Activated CD4-positive, alpha-beta memory T cell treated with anti-CD3 and anti-CD28 coated beads for 36 hours (primary cell): ENCODE measurements around the gene RAB3GAP2. TPM values are rescaled to one million over a fixed set of nuclear protein-coding genes. Genes with fewer than 3 reads are reported as not detected.
"Not testable (repeated sequence)": the region's sequence is repeated elsewhere in the genome, so short reads cannot be mapped to it uniquely, and the experiment has no call there.

Experiments used
- CTCF ChIA-PET: fragments of 350-600 bp; sonication (Branson Sonifier 250); formaldehyde crosslinking; loops from one replicate; lab custom pipeline; 2021; ENCODE audit warnings: antibody characterized with exemption, inconsistent platforms; lab: Charles Lee
- POLR2A ChIA-PET: fragments of 350-600 bp; sonication (Branson Sonifier 250); formaldehyde crosslinking; loops from one replicate; lab custom pipeline; 2021; ENCODE audit warnings: antibody characterized with exemption; lab: Charles Lee
- DNase-seq: peaks from one replicate; pipeline ENCODE4 v3.0.0-alpha.2; 2020
- H3K27ac Mint-ChIP-seq: one replicate; pipeline ENCODE4 v1.8.0; 2021; ENCODE audit warnings: mixed read lengths
- H3K27me3 Mint-ChIP-seq: one replicate; pipeline ENCODE4 v1.8.0; 2021; ENCODE audit warnings: mixed read lengths
- H3K36me3 Mint-ChIP-seq: one replicate; pipeline ENCODE4 v1.8.0; 2021; ENCODE audit warnings: mixed read lengths
- H3K4me1 Mint-ChIP-seq: one replicate; pipeline ENCODE4 v1.8.0; 2021; ENCODE audit warnings: low read depth, mixed read lengths
- H3K4me3 Mint-ChIP-seq: one replicate; pipeline ENCODE4 v1.8.0; 2021; ENCODE audit warnings: mild to moderate bottlenecking, mixed read lengths
- H3K9me3 Mint-ChIP-seq: one replicate; pipeline ENCODE4 v1.8.0; 2021; ENCODE audit warnings: mixed read lengths
- intact Hi-C: fragments of 100-400 bp; cut with micrococcal nuclease; formaldehyde crosslinking; loops from one replicate; pipeline ENCODE4 v1.15.1; 2023
- total RNA-seq, 2 experiments: library from RNA; stranded (reverse); gene quantifications; one replicate each; pipeline ENCODE4 v1.2.3, GENCODE V29; 2021

RAB3GAP2 gene
- total RNA-seq, 2 experiments from 2014 or later: 46.1 to 46.5 TPM

DNA sequence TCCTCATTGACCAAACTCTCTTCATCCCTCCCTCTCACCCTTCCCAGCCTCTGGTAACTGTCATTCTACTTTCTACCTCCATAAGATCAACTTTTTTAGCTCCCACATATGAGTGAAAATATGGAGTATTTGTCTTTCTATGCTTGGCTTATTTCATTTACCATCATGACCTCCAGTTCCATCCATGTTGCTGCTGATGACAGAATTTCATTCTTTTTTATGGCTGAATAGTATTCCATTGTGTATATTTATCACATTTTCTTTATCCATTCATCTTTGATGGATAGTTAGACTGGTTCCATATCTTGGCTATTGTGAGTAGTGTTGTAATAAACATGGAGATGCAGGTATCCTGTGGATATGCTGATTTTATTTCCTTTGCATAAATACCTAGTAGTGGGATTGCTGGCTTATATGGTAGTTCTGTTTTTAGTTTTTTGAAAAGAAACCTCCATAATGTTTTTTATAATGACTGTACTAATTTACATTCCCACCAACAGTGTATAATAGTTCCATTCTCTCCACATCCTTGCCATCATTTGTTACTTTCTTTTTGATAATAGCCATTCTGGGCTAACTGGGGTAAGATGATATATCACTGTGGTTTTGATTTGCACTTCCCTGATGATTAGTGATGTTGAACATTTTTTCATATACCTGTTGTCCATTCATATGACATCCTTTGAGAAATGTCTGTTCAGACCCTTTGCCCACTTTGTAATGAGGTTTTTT, 142.6 kb downstream of the RAB3GAP2 start:
- no peaks in the 10 kb centered on the region for H3K27me3 Mint-ChIP-seq
- H3K4me3 Mint-ChIP-seq: no peak overlapping the region
- peaks cover 5% of the 10 kb centered on the region for H3K9me3 Mint-ChIP-seq
- DNase-seq: no peak
- ChIA-PET CTCF (no interaction called here), POLR2A (no interaction called here)
- H3K27ac Mint-ChIP-seq: no peak overlapping the region
- peaks cover 30% of the 10 kb centered on the region for H3K36me3 Mint-ChIP-seq
- H3K4me1 Mint-ChIP-seq: peaks cover 11% of the 10 kb centered on the region
- intact Hi-C loops: no loop called here

DNA sequence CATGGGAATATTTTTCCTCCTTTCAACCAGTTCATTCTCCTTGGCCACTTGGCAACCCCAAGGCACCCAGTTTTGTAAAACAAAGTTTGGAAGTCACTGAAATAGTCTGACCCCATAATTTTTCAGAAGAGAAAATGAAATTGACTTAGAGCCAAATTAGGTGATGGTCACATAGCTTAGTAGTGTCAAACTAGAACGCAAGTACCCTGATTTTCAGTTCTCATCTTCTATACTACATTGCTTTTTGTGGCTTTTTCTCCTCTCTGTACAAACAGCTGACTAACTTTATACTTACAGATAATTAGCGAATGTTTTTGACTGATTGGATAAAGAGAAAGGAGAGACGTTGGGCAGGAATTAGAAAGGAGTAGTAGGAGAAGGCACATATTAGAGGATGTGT, 145.2 kb downstream of the RAB3GAP2 start:
- ChIA-PET POLR2A (no interaction called here), CTCF (interaction anchor here (1.8 kb wide), 1 partner anchor 14 kb away, joined by 7 read pairs; no protein-coding TSS in a partner anchor)
- peaks cover 25% of the 10 kb centered on the region for H3K36me3 Mint-ChIP-seq
- no peak overlapping the region for H3K27ac Mint-ChIP-seq
- no peak for DNase-seq
- H3K4me3 Mint-ChIP-seq: no peak overlapping the region
- H3K4me1 Mint-ChIP-seq: peaks cover 18% of the 10 kb centered on the region
- peaks cover 5% of the 10 kb centered on the region for H3K9me3 Mint-ChIP-seq
- no peaks in the 10 kb centered on the region for H3K27me3 Mint-ChIP-seq
- intact Hi-C loops: no loop called here

DNA sequence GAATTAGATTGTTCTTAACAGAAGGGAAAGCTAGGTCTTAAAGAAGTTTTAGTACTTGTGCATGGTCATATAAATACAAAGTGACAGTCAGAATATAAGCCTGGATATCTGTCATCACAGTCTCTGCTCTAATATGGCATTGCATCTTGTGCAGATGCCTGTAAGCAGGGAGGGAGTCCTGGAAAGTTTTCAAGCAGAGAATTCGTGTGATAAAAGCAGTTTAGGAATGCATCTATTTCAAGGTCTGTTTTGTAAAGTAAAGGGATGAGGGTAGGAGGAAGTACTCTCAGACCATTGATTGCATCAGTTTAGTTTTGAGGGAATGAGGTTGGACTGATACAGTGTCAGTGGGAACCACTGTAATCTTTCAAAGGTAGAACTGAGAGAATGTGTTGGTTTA, 147.7 kb downstream of the RAB3GAP2 start:
- CTCF ChIA-PET: interaction anchor here (0.7 to 3.2 kb wide), 6 partner anchors 9 to 80 kb away, joined by 3 to 20 read pairs (median 4); no protein-coding TSS in a partner anchor
- DNase-seq: no peak
- H3K27me3 Mint-ChIP-seq: no peaks in the 10 kb centered on the region
- POLR2A ChIA-PET: no interaction called here
- peaks cover 14% of the 10 kb centered on the region for H3K4me1 Mint-ChIP-seq
- intact Hi-C loops: no loop called here
- H3K9me3 Mint-ChIP-seq: peaks cover 4% of the 10 kb centered on the region
- H3K4me3 Mint-ChIP-seq: no peak overlapping the region
- no peak overlapping the region for H3K27ac Mint-ChIP-seq
- H3K36me3 Mint-ChIP-seq: peaks cover 11% of the 10 kb centered on the region

DNA sequence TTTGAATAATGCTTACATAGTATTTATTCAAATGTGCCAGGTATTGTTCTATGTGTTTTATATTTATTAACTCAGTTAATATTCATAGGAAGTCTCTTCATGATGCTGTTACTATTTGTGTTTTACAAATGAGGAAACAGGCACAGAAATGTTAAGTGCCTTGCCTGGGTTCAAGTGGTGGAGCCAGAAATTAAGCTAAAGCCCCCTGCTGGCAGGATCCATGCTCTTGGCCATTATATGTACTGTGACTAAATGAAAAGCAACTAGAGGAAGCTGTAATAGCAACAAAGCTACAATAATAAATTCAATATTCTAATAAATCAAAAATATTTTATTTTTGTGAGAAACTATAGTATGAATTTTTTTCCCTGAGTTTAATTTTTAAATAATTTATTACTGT, 148.4 kb downstream of the RAB3GAP2 start:
- no peaks in the 10 kb centered on the region for H3K9me3 Mint-ChIP-seq
- H3K4me3 Mint-ChIP-seq: no peak overlapping the region
- H3K36me3 Mint-ChIP-seq: peaks cover 9% of the 10 kb centered on the region
- H3K27ac Mint-ChIP-seq: no peak overlapping the region
- ChIA-PET POLR2A (no interaction called here), CTCF (interaction anchor here (0.7 to 3.2 kb wide), 6 partner anchors 9 to 80 kb away, joined by 3 to 20 read pairs (median 4); no protein-coding TSS in a partner anchor)
- no peak for DNase-seq
- peaks cover 15% of the 10 kb centered on the region for H3K4me1 Mint-ChIP-seq
- intact Hi-C loops: no loop called here
- no peaks in the 10 kb centered on the region for H3K27me3 Mint-ChIP-seq

DNA sequence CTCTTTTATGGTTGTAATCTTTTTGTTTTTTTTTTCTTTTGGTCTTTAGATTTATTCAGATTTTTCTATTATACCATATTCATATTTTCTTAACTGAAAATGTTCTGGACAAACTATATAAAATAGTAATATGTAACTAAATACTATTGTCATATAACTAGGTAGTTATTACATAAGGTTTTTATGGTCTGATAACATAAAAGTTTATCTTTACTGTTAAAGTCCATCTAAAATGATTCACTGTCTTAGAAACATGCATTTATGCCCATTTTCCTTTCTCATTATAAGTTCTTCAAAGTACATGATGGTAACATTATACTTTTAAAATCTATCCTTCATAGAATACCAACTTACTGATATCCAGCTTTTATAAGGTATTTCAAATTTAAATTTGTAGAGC, 149.2 kb downstream of the RAB3GAP2 start:
- H3K27me3 Mint-ChIP-seq: no peaks in the 10 kb centered on the region
- H3K4me1 Mint-ChIP-seq: peaks cover 16% of the 10 kb centered on the region
- no peak overlapping the region for H3K27ac Mint-ChIP-seq
- H3K4me3 Mint-ChIP-seq: no peak overlapping the region
- intact Hi-C loops: no loop called here
- peaks cover 10% of the 10 kb centered on the region for H3K36me3 Mint-ChIP-seq
- DNase-seq: no peak
- ChIA-PET POLR2A (no interaction called here), CTCF (interaction anchor here (0.6 to 3.2 kb wide), 4 partner anchors 10 to 79 kb away, joined by 3 to 20 read pairs (median 4); no protein-coding TSS in a partner anchor)
- H3K9me3 Mint-ChIP-seq: no peaks in the 10 kb centered on the region

DNA sequence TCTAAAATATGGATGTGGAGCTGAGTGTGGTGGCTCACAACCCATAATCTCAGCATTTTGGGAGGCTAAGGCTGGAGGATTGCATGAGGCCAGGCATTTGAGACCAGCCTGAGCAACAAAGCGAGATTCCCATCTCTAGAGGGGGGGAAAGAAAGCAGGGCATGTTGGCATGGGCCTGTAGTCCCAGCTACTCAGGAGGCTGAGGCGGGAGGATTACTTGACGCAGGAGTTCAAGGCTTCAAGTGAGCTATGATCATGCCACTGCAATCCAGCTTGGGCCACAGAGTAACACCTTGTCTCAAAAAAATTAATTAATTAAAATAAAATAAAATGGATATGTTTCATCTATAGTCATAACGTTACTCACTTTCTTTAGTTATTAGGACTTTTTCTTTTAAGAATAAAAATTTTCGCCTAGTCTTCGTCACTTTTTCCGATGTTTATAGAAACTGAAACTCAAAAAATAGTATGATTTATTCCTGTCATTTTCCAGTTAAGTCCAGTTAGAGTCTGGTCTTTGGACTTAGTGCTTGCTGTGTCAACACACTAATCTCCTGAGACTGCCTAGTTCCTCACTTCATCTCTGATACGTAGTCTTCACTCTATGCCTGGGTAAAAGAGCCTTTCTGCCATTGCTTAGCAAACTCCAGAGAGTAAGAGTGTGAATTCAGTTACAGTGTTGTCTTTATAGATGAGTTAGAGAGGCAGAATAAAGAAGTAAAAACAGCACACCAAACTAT, 150.3 kb downstream of the RAB3GAP2 start:
- no peaks in the 10 kb centered on the region for H3K9me3 Mint-ChIP-seq
- POLR2A ChIA-PET: no interaction called here
- H3K4me1 Mint-ChIP-seq: peaks cover 16% of the 10 kb centered on the region
- no peak overlapping the region for H3K27ac Mint-ChIP-seq
- peaks cover 6% of the 10 kb centered on the region for H3K36me3 Mint-ChIP-seq
- no peak for DNase-seq
- CTCF ChIA-PET: interaction anchor here (1.1 to 3.2 kb wide), 2 partner anchors 9 kb away, joined by 3 to 20 read pairs; no protein-coding TSS in a partner anchor
- H3K27me3 Mint-ChIP-seq: no peaks in the 10 kb centered on the region
- H3K4me3 Mint-ChIP-seq: no peak overlapping the region
- intact Hi-C loops: no loop called here

DNA sequence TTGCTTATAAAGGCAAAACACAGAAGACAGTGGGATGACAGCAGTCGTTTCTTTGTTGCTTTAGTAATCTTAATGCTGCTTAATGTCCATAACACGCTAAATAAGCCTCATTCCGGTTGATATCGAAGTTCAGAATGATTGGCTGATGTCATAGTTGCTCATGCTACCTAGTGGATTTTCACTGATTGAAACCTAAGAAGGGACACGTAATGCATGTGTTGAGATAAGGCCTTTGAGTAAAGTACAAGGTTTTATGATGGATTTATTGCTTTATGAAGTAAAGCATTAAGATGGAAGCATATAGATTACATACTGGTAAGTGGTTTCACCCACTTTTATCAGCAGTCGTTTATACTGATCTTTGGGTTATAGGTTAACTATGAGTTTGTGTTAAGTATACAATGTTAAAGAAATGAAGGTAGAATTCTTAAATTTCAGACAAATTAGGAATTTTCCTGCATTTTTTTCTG, 153.2 kb downstream of the RAB3GAP2 start:
- Mint-ChIP-seq H3K4me1 (peaks cover 12% of the 10 kb centered on the region), H3K36me3 (peaks cover 19% of the 10 kb centered on the region)
- intact Hi-C loops: no loop called here

DNA sequence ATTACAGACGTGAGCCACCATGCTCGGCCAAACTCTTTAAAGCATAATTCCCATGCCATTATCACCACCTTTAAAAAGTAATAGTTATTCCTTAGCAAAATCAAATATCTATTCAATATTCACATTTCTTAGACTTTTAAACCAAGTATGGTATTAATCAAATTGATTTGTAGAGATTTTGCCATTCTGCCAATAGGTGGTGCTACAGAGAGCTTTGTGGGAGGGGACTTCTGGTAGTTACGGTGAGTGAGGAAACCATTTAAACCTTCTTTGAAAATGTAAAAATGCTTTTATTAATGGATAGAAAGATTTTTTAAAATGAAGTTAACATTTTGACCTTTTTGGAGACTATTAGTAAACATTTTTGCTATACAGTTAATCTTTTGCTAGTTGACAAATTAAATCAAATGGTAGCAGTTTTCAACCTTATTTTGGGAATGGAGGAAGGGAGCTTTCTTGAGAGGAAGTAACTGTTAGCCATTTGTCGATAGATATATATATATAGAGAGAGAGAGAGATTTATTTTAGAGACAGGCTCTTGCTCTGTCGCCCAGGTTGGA, 159.0 kb downstream of the RAB3GAP2 start:
- H3K27me3 Mint-ChIP-seq: no peaks in the 10 kb centered on the region
- H3K9me3 Mint-ChIP-seq: no peaks in the 10 kb centered on the region
- H3K4me1 Mint-ChIP-seq: peaks cover 8% of the 10 kb centered on the region
- ChIA-PET CTCF (interaction anchor here (0.6 to 2.8 kb wide), 21 partner anchors 8 to 663 kb away, joined by 3 to 20 read pairs (median 5); partner anchors contain the start of gene BPNT1), POLR2A (no interaction called here)
- peaks cover 33% of the 10 kb centered on the region for H3K36me3 Mint-ChIP-seq
- no peak for DNase-seq
- no peak overlapping the region for H3K27ac Mint-ChIP-seq
- no peak overlapping the region for H3K4me3 Mint-ChIP-seq
- intact Hi-C loops: loop anchor here (2.0 to 5.0 kb wide), 3 partner anchors 18 to 619 kb away; partner anchors contain the start of gene IARS2

More for the DNA sequence above, 153.2 kb downstream of the RAB3GAP2 start:
- DNase-seq: no peak
- H3K27ac Mint-ChIP-seq: no peak overlapping the region
- H3K9me3 Mint-ChIP-seq: no peaks in the 10 kb centered on the region
- H3K27me3 Mint-ChIP-seq: no peaks in the 10 kb centered on the region
- CTCF ChIA-PET: no interaction called here
- H3K4me3 Mint-ChIP-seq: no peak overlapping the region
- POLR2A ChIA-PET: no interaction called here

DNA sequence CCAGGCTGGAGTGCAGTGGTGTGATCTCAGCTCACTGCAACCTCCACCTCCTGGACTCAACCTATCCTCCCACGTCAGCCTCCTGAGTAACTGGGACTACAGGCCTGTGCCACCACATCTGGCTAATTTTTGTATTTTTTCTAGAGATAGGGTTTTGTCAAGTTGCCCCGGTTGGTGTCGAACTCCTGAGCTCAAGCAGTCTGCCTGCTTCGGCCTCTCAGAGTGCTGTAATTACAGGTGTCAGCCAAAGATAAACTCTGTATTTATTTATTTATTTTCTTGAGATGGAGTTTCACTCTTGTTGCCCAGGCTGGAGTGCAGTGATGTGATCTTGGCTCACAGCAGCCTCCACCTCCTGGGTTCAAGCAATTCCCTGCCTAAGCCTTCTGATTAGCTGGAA, 159.7 kb downstream of the RAB3GAP2 start:
- H3K4me3 Mint-ChIP-seq, POLR2A ChIA-PET, DNase-seq, H3K27me3 Mint-ChIP-seq, H3K27ac Mint-ChIP-seq, H3K4me1 Mint-ChIP-seq, H3K9me3 Mint-ChIP-seq: not testable (repeated sequence)
- intact Hi-C loops: loop anchor here (2.0 to 5.0 kb wide), 3 partner anchors 18 to 620 kb away; partner anchors contain the start of gene IARS2
- peaks cover 33% of the 10 kb centered on the region for H3K36me3 Mint-ChIP-seq
- CTCF ChIA-PET: interaction anchor here (0.6 to 2.8 kb wide), 18 partner anchors 8 to 664 kb away, joined by 3 to 20 read pairs (median 6); partner anchors contain the start of gene BPNT1

DNA sequence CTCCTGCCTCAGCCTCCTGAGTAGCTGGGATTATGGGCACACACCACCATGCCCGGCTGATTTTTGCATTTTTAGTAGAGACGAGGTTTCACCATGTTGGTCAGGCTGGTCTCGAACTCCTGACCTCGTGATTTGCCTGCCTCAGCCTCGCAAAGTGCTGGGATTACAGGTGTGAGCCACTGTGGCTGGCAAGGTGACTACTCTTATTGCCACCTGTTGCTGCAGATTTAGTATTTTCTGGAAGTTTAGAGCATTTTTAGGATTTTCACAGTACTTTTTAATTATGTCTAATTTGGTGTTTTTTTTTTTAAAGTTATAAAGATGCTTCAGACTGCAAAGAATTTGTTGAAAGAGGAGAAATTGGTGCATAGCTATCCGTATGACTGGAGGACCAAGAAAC, 161.8 kb downstream of the RAB3GAP2 start:
- H3K4me3 Mint-ChIP-seq, POLR2A ChIA-PET, H3K4me1 Mint-ChIP-seq, H3K27me3 Mint-ChIP-seq, DNase-seq, H3K9me3 Mint-ChIP-seq, H3K27ac Mint-ChIP-seq: not testable (repeated sequence)
- CTCF ChIA-PET: interaction anchor here (1.6 kb wide), 1 partner anchor 10 kb away, joined by 9 read pairs; no protein-coding TSS in a partner anchor
- intact Hi-C loops: loop anchor here (5.0 kb wide), 1 partner anchor 622 kb away; no protein-coding TSS in a partner anchor
- peaks cover 33% of the 10 kb centered on the region for H3K36me3 Mint-ChIP-seq

DNA sequence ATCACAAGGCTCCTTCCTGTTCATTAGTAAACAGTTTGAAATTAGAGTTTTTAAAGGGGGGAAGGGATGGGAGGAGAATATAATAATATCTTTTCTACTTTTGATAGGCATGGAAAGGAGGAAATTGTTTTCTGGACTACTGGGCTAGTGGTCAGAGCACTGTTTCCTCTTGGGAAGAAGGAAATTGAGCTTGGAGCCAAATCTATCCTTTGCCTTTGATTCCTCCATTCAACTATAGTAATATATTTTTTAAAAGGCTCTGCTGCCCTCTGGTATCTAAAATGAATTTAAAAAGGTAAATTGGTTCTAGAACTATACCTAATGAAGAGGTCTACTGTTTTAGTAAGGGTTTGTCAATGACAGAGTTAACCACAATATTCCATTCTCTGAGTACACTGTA, 172.4 kb downstream of the RAB3GAP2 start:
- ChIA-PET POLR2A (no interaction called here), CTCF (interaction anchor here (2.4 kb wide), 1 partner anchor 13 kb away, joined by 11 read pairs; no protein-coding TSS in a partner anchor)
- Mint-ChIP-seq H3K36me3 (peaks cover 28% of the 10 kb centered on the region), H3K4me1 (peaks cover 12% of the 10 kb centered on the region), H3K9me3 (no peaks in the 10 kb centered on the region), H3K27ac (no peak overlapping the region), H3K4me3 (no peak overlapping the region), H3K27me3 (no peaks in the 10 kb centered on the region)
- no peak for DNase-seq
- intact Hi-C loops: loop anchor here (10.0 kb wide), 2 partner anchors 105 to 1815 kb away; partner anchors contain the start of gene RRP15
